Sciatic nerve (tissue), 2 donors: ENCODE results near the gene CCSER2. TPM values are rescaled to one million over a fixed set of nuclear protein-coding genes. Genes with fewer than 3 reads are reported as not detected.
"Not testable (repeated sequence)": the region's sequence is repeated elsewhere in the genome, so short reads cannot be mapped to it uniquely, and the experiment has no call there.

Experiments
- ATAC-seq: fragments of 200-7000 bp; cut with Tn5 transposase; one replicate; pipeline ENCODE4 v1.9.1; 2020; ENCODE audit warnings: mild to moderate bottlenecking, moderate library complexity
- DNase-seq: peaks from one replicate; pipeline ENCODE4 v3.0.0-alpha.2; 2020; ENCODE audit warnings: low spot score
- intact Hi-C: fragments of 100-400 bp; cut with DNase I; formaldehyde crosslinking; loops from one replicate; pipeline ENCODE4 v1.14.2; 2022
- total RNA-seq: library from RNA; stranded (reverse); fragmentation: NEBNext Ultra II Directional; extraction: Animal tissue kit (Norgen Biotek cat#: 25700); gene quantifications from one replicate; pipeline ENCODE4 v1.2.1, GENCODE V29; 2021
- donor health status: DM: no; HTN: no; CAD: no.
- donor health status: DM: no; HTN: no; CAD: no.

The CCSER2 gene
- total RNA-seq, 1 donor from 2014 or later: 136 TPM

DNA sequence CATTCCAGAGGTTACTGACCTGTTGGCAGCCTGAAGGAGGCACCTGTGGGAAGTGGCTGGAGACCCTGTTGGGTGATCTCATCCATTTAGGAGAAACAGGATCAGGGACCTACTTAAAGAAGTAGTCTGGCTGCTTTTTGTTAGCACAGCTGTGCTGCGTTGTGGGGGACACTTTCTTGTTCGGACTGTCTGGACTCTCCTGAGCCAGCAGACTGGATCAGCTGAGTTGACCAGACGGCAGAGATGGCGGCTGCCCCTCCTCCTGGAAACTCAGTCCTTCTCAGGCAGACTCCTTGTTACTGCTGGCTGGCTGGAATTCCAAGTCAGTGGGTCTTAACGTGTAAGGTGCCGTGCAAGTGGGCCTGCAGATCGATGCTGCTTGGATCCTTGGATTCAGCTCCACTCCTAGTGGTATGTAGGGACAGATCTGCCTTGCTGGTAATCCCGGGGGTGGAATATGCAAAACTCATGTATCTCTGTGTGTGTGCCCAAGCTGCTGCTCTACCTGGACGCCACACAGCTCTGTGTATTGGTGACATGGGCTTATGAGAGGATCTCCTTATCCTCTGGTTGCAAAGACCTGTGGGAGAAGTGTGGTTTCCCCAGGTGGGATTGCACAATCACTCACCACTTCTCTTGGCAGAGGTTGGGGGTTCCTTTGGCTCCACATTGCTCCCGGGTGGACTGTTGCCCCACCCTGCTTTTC lies 87.3 kb downstream of the CCSER2 start:
- intact Hi-C loops: no loop called here
- DNase-seq (no peak), ATAC-seq (peak; percentile 48)

DNA sequence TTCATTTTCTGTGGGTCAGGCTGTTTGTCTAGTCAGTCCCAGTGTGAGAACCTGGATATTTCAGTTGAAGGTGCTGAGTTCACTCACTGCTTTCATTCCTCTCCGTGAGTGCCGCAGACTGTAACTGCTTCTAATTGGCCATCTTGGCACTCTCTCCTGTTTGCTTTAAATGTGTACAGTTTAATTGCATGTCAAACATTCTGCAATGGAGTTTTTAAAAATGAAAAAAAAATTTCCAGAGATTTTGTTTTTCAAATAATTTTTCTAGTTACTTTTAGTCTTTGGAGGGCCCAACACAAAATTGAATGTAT lies 87.8 kb downstream of the CCSER2 start:
- intact Hi-C loops: no loop called here
- DNase-seq (no peak), ATAC-seq (no peak)

DNA sequence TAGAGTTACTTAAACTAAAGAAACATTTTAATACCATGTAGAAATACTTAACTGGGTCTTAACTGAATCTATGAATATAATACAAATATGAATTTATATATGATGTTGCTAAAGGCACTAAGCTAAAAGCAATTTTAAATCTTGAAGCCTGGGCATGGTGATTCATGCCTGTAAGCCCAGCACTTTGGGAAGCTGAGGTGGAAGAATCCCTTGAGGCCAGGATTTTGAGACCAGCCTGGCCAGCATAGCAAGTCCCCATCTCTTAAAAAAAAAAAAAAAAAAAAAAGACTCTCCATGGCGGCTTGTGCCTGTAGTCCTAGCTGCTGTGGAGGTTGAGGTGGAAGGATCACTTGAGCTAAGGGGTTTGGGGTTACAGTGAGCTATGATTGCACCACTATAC lies 95.3 kb downstream of the CCSER2 start:
- ATAC-seq: no peak

DNA sequence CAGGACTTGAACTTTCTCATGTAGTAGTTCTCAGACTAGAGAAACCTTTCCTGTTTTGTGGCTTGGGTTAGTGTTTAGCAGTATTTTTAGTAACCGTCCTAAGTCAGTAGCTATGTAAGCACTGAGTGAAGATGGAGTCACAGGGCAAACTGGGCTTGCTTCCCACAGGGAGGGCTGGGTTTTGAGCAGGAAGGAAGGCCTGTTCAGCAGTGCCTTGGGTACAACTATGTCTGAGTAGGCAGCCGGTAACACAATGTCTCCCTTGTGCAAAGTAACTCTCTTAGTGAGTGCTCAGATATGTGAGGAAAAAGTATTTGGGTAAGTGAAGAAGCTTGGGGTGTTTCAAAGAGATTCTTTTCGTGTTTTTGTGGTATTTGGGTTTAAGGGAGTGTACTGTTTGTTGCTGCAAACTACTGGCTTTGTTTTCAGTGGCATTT lies 96.4 kb downstream of the CCSER2 start:
- DNase-seq (peak; percentile 87), ATAC-seq (peak; percentile 100)
- intact Hi-C loops: no loop called here

More for the DNA sequence above, 95.3 kb downstream of the CCSER2 start:
- DNase-seq: no peak
- intact Hi-C loops: no loop called here

DNA sequence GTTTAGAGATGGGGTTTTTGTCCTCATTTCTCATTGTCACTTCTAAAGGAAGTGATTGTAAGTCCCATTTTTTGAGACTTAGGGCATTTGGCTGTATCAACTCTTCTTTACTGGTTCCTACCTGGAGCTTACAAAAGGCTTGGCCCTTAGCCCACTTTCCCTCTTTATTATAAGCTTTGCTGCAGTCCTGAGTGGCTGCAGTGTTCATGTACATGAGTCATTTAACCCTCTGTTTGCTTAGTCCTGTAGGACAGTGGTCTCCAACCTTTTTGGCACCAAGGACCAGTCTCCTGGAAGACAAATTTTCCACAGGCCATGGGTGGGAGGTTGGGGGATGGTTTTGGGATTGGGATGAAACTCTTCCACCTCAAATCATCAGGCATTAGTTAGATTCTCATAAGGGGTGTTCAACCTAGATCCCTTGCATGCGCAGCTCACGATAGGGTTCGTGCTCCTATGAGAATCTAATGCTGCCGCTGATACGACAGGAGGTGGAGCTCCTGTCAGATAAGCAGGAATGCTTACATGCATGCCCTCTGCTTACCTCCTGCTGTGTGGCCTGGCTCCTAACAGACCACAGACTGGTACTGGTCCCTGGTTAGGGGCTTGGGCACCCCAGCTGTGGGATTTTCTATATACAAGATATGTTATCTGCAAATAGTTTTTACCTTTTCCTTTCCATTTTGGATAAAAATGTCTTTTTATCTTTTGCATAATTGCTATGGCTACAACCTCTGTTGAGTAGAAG lies 99.7 kb downstream of the CCSER2 start:
- intact Hi-C loops: no loop called here
- DNase-seq: no peak

DNA sequence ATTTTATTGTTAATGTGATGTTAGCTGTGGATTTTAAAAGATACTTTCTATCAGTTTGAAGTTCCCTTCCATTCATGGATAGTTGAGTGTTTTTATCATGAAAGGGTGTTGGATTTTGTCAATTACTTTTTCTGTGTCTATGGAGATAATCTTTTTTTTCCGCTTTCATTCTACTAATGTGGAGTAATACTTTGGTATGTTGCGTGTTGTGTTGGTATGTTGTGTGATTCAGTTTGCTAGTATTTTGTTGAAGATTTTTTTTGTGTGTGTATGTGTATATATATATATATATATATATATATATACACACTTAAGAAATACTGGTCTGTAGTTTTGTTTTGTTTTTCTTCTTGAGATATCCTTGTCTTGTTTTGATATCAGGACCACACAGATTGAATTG lies 100.3 kb downstream of the CCSER2 start:
- ATAC-seq (no peak), DNase-seq (no peak)
- intact Hi-C loops: no loop called here

More for the DNA sequence above, 99.7 kb downstream of the CCSER2 start:
- no peak for ATAC-seq

DNA sequence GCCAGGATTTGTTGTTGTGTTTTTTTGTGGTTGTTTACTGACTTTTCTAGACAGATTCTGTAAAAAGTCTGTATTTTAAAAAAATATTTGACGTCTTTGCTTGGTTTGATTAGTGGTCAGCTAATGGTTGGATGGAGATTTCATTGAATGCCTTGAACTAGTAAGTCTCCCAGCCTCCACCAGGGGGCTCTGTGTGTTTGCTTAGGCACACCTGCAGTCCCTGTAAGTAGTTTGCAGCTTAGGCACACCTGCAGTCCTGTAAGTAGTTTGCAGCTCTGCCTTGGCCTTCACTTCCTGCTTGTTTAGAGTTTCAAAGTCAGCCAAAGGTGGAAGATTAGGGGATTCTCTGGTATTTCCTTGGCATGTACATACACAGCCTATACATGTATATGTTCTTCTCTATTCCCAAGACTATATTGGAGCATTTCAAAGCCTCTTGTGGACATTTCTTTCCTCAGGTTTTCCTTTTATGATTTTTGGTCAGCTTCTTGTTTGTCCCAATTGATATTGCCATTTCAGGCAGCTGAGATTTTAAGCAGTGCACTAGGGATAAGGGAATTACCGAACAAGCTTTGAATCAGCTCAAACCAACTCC lies 101.6 kb downstream of the CCSER2 start:
- intact Hi-C loops: no loop called here
- ATAC-seq (no peak), DNase-seq (no peak)

DNA sequence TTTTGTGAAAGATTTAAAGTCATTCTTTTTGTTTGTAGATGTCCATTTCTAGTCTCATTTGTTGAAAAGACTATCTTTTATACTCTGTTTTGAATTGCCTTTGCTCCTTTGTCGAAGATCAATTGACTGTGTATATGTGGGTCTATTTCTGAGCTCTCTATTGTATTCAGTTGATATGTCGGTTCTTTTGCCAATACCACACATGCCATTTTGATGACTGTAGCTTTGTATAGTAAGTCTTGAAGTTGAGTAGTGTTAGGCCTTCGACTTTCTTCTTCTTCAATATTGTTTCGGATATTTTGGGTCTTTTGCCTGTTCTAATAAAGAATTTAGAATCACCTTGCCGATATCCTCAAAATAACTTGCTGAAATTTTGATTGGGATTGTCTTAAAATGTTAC lies 104.5 kb downstream of the CCSER2 start:
- ATAC-seq (no peak), DNase-seq (no peak)
- intact Hi-C loops: no loop called here

DNA sequence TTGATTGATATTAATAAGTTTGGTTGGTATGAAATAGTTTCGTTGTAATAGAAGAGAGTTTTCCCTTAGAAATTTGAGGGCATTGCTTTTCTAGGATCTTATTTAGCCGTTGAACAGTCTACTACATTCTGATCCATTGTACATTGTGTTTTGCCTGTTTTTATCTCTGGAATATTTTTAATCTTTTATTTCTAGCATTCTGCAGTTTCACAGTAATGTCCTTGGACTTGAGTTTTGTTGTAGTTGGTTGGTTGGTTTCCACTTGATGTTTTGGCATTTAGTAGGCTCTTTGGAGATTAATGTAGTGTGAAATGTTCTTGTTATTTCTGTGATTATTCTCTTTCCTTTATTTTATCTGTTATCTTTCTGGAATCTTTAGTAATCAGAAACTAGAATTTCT lies 112.4 kb downstream of the CCSER2 start:
- DNase-seq: no peak
- intact Hi-C loops: no loop called here
- ATAC-seq: no peak

DNA sequence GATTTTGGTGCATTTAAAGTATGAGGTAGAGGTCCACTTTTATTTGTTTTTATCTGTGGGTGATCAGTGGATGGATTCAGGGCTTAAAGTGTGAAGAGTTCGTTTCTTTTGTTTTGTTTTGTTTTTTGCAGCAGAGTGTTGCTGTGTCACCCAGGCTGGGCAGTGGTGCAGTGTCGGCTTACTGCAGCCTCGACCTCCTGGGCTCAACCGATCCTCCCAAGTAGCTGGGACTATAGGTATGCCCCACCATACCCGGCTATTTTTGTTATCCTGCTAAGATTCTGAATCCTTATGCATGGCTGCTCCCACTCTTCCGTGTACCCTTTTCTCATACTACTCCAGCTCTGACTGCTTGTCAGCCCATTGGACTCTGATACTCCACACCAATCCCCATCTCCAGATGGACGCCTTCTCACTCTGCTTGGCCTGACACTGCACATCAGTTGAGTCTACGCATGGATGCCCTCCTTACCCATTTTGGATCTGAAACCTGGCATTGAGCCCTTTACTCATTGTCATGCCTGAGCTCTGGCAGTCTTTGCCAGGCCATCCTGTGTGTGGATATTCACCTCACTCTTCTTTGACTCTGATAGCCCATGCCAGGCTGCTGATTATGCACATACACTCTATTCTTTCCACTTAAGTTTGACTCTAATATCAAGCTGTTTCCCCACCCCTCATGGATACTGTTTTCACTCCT lies 119.5 kb downstream of the CCSER2 start:
- no peak for ATAC-seq
- no peak for DNase-seq
- intact Hi-C loops: no loop called here

DNA sequence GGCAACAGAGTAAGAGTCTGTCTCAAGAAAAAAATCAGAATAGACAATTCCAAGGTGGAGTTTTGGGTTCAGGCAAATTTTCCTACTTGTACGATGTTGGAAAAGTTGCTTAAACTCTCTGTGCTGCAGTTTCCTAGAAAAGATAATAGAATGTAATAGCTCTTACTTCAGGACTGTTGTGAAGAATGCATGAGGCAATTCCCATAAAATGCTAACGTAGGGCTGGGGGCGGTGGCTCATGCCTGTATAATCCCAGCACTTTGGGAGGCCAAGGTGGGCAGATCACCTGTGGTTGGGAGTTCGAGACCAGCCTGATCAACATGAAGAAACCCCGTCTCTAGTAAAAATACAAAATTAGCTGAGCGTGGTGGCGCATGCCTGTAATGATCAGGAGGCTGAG lies 121.0 kb downstream of the CCSER2 start:
- DNase-seq, intact Hi-C loops, ATAC-seq: not testable (repeated sequence)

DNA sequence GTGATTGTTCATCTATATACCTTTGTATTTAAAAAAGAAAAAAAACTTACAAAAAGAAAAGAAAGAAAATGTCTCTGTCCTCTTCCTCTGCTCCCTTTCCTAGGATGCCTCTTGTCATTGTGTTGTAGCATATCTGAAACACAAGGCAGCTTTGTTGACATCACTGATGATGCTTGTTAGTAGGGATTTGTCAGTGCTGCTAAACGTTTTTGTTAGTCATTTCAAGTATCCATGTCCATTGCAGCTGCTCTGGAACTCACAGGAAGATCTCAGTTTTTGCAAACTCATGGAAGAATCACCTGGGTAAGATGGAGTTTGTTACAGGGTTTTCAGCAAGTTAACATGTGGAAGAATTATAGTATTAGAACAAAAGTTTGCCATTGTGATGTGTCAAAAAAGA lies 123.6 kb downstream of the CCSER2 start:
- no peak for ATAC-seq
- no peak for DNase-seq
- intact Hi-C loops: no loop called here

DNA sequence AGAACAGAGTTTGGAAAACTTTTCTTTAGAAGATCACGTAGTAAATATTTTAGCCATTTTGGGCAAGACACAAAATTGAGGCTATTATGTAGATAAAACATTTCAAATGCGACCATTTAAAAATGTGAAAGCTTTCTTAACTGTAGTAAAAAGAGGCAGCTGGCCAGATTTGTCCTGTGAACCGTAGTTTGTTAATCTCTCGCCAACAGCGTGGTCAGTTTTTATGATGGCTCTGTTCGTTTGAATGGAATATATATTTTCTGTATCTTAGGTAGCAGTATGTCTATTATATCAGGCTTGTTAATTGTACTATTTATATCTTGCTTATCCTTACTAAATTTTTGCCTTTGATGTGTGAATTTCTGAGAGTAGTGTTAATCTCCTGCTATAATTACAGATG lies 124.9 kb downstream of the CCSER2 start:
- intact Hi-C loops: no loop called here
- ATAC-seq (no peak), DNase-seq (no peak)

DNA sequence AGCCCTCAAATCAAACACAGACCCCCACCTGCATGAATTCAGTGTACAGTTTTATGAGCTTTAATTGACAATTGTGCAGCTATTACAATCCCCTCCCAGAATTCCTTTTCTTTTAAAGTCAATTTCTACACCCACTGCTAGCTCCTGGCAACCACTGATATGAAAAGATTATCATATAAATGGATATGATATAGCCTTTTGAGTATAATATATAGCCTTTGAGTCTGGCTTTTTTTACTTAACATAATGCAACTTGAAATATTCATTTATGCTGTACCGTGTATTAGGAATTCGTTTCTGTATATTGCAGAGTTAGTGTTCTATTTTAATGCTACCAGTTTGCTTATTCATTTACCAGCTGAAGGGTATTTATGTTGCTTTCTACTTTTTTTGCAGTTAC lies 127.7 kb downstream of the CCSER2 start:
- DNase-seq (no peak), ATAC-seq (no peak)
- intact Hi-C loops: no loop called here

DNA sequence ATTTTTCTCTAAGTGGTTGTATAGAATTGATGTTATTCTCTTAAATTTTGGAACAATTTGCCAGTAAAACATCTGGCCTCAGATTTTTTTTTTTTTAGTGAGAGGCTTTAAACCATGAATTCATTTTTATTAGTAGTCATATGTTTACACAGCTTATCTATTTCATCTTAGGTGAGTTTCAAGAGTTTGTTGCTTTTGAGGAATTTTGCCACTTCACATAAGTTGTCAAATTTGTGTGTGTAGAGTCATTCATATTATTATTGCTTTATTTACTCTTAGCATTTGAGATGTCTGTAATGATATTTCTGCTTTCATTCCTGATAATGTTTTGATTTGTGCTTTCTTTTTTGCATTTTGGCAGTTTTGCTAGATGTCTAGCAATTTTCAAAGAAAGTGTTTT lies 132.1 kb downstream of the CCSER2 start:
- no peak for DNase-seq
- ATAC-seq: no peak
- intact Hi-C loops: no loop called here

DNA sequence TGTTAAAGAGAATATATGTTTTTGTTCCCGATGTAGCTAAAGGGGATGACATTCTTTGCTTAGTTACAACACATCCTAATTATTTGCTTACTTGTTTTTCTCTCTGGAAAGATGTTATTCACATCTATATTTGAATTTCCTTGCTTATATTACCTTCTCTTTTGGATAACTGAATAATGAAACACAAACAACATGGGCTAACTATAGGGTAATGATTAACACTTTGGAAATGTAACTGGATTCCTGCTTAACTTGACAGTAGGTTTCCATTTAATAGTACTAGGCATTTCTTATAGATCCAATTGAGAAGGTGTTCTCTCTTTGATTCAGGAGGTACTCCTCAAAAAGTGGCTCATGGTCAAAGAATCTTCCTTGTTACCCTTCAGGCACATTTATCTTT lies 141.1 kb downstream of the CCSER2 start:
- DNase-seq (no peak), ATAC-seq (no peak)
- intact Hi-C loops: no loop called here

DNA sequence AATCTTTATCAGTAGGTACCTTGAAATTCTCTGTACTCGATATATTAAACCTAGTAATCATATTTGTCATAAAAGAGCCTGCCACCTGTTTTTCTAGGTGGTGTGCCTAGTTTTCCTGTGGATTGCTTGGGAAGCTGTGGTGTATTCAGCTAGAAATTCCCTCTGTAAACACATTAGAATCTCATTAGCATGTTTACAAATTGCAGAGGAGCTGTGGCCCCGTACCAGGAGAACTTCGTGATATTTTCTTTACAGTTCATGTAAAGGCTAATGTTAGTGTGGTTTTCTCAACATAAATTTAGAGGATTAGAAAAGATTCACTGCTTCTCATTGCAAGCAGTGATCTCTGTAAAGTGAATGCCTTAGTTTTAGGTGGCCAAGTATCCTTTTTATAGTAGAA lies 144.7 kb downstream of the CCSER2 start:
- intact Hi-C loops: no loop called here
- DNase-seq (no peak), ATAC-seq (no peak)

DNA sequence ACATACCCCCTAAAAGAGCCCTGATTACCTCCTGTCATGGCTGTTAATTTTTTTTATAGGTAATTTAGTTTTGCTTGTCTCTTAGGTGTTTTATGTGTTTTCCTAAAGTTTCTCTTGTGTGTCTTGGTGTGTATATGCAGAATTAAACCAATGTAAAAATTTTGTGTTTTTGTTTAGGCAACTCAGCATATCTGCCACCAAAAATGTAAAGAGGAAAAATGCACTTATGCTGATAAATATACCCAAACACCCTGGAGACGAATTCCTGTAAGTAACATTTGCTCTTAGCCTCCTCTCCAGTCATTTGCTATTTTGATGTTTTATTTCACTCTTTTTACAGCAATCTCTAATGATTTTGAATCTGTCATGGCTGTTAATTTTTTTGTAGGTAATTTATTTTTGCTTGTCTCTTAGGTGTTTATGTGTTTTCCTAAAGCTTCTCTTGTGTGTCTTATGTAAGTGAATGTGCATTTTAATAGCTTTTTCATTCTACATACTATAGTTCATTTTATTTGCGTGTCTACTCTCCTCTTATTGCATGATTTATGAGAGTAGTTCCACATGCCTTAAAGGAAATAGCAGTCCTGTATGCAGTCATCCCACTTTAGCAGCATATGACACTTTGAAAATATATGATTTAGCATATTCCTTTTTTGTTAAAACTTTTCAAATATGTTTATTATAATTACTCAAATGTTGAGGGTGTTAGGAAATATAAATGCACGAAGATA lies 149.2 kb downstream of the CCSER2 start:
- no peak for DNase-seq
- intact Hi-C loops: no loop called here
- ATAC-seq: no peak

DNA sequence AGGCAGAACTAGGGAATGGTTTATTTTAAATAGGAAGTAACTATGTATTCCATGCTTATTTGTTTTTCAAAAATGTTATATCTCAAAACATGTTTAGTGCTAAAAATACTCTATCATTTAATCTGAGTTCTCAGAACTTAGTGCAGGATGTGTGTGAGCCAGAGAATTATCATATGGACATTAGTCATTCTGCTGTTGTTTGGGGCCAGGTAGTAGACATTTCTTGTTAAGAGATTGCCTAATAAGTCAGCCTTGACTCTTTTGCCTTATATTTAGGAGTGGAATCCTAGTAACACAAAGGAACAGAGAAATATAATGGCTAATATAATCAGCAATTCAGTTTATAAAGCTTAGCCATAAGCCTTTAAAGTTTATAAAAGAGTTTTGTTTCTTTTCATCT lies 149.8 kb downstream of the CCSER2 start:
- intact Hi-C loops: no loop called here
- DNase-seq (no peak), ATAC-seq (no peak)
